HG02623 (cell line): ENCODE data around the gene FYCO1.

Experiments
- ATAC-seq: cut with Tn5 transposase; IDR thresholded peaks from one replicate; pipeline ENCODE4 v1.9.1; 2021; ENCODE audit warnings: moderate library complexity; ENCODE audit not compliant: unreplicated experiment

The FYCO1 gene

GRCh38 chr3:45965653-45966052 lies 30.0 kb downstream of the FYCO1 start:
- ATAC-seq: no peak

GRCh38 chr3:45965253-45965652 lies 30.4 kb downstream of the FYCO1 start:
- no peak for ATAC-seq

GRCh38 chr3:45964139-45964538 lies 31.5 kb downstream of the FYCO1 start:
- no peak for ATAC-seq

GRCh38 chr3:45962033-45962432 lies 33.6 kb downstream of the FYCO1 start:
- peak; percentile 81 for ATAC-seq

GRCh38 chr3:45960289-45960688 lies 35.3 kb downstream of the FYCO1 start:
- no peak for ATAC-seq

- ATAC-seq: no peak
These were observed 36.4 kb downstream of the FYCO1 start for GRCh38 chr3:45959201-45959600.

GRCh38 chr3:45958321-45958791 lies 37.3 kb downstream of the FYCO1 start:
- no peak for ATAC-seq

- ATAC-seq: no peak
These were observed 38.0 kb downstream of the FYCO1 start for GRCh38 chr3:45957586-45957985.

GRCh38 chr3:45955706-45956105 lies 39.9 kb downstream of the FYCO1 start:
- ATAC-seq: no peak

- no peak for ATAC-seq
These were observed 40.5 kb downstream of the FYCO1 start for GRCh38 chr3:45955017-45955647.

- ATAC-seq: no peak
These were observed 41.3 kb downstream of the FYCO1 start for GRCh38 chr3:45954306-45954705.

- no peak for ATAC-seq
These were observed 42.1 kb downstream of the FYCO1 start for GRCh38 chr3:45953536-45953935.

- no peak for ATAC-seq
These were observed 43.2 kb downstream of the FYCO1 start for GRCh38 chr3:45952456-45952855.

- no peak for ATAC-seq
These were observed 43.7 kb downstream of the FYCO1 start for GRCh38 chr3:45951946-45952345.

- ATAC-seq: no peak
These were observed 44.7 kb downstream of the FYCO1 start for GRCh38 chr3:45950686-45951600.

GRCh38 chr3:45950131-45950530 lies 45.5 kb downstream of the FYCO1 start:
- ATAC-seq: no peak

- no peak for ATAC-seq
These were observed 46.2 kb downstream of the FYCO1 start for GRCh38 chr3:45949432-45949831.

- ATAC-seq: no peak
These were observed 46.7 kb downstream of the FYCO1 start for GRCh38 chr3:45948881-45949280.

- no peak for ATAC-seq
These were observed 47.3 kb downstream of the FYCO1 start for GRCh38 chr3:45948311-45948781.

GRCh38 chr3:45947361-45947760 lies 48.3 kb downstream of the FYCO1 start:
- no peak for ATAC-seq

GRCh38 chr3:45946875-45947274 lies 48.7 kb downstream of the FYCO1 start:
- ATAC-seq: no peak

- ATAC-seq: no peak
These were observed 49.3 kb downstream of the FYCO1 start for GRCh38 chr3:45946307-45946706.
